ENCODE measurements around the gene EXOC5. TPM values are rescaled to one million over a fixed set of nuclear protein-coding genes. Genes with fewer than 3 reads are reported as not detected.

Gene EXOC5
- total RNA-seq, 1 donor from 2014 or later = 252 TPM

Other genes starting within 250 kb of the EXOC5 start
- 58.4 and 79.1 TPM in 2 replicates for gene AP5M1, start 66 bp upstream of the EXOC5 start, total RNA-seq (ENCODE audit: low replicate concordance)
- gene NAA30, start 121.7 kb upstream of the EXOC5 start, total RNA-seq (ENCODE audit: low replicate concordance) = 29.2 and 53.8 TPM in 2 replicates
- not detected in 2 replicates for gene CCDC198, start 225.0 kb upstream of the EXOC5 start, total RNA-seq (ENCODE audit: low replicate concordance)

All from neural progenitor cell (in vitro differentiated cells).